ENCODE measurements around the gene CARS2.

GRCh38 chr13:110630566-110631119 is 75.3 kb downstream of the CARS2 start:
- TF ChIP-seq POLR2A (IDR thresholded peaks at IDR 0.05) (no peak), CTCF (IDR thresholded peaks at IDR 0.05) (no peak)
